K562 (cell line): ENCODE measurements around the gene RNASEH1. TPM values are rescaled to one million over a fixed set of nuclear protein-coding genes. Genes with fewer than 3 reads are reported as not detected.

ENCODE experiments used
- ATAC-seq: fragments of 200-7000 bp; cut with Tn5 transposase; 3 replicates; pipeline ENCODE4 v1.9.1; 2020; ENCODE audit warnings: moderate library complexity
- BruUV-seq: library from RNA; stranded (reverse); fragments of 400-500 nt; replicated peaks from 2 replicates; lab custom pipeline; 2021; lab: Mats Ljungman, UMichigan
- CTCF ChIA-PET: fragments of 300-600 bp; formaldehyde crosslinking; extraction: SDS; loops from one replicate; lab custom pipeline; 2021; ENCODE audit warnings: low intra/inter-chr PET ratio; lab: Yijun Ruan, JAX
- POLR2A ChIA-PET: fragments of 300-600, 350-650 bp; sonication (Branson Sonifier 250); formaldehyde crosslinking; extraction: SDS; loops from one replicate; lab custom pipeline; 2021; ENCODE audit warnings: antibody characterized with exemption, inconsistent platforms; lab: Yijun Ruan, JAX
- DNase-seq, 4 experiments: peaks; one replicate each; pipeline versions ENCODE4 v3.0.0 to v3.0.0-alpha.2; 2011 to 2018; ENCODE audit warnings: low spot score in 3 of 4, mixed read lengths in 3 of 4; ENCODE audit errors: extremely low read depth in 1 of 4
- FAIRE-seq: peaks from 2 replicates; lab custom pipeline; 2011; peaks lifted over from hg19 to GRCh38; lab: Jason Lieb, UNC
- H2AFZ ChIP-seq: 2 replicates; pipeline ENCODE4 v1.6.0; 2011; ENCODE audit warnings: low read depth, low read length, control low read depth, inconsistent platforms
- H3K27ac ChIP-seq: fragments of 200-600 bp; 3 replicates; pipeline ENCODE4 v1.8.0; 2011; ENCODE audit warnings: low read depth, mild to moderate bottlenecking, control low read depth, inconsistent platforms, low read length, moderate library complexity, mixed read lengths; ENCODE audit errors: extremely low read depth
- H3K27me3 ChIP-seq, 2 experiments: fragments of 300-600 bp in 1 of 2; 2 replicates in 1 of 2; 3 replicates in 1 of 2; pipeline versions ENCODE4 v1.6.0 to v1.8.0; 2011; ENCODE audit warnings: inconsistent platforms in 2 of 2, low read length in 2 of 2, mild to moderate bottlenecking in 1 of 2, mixed read lengths in 1 of 2, moderate library complexity in 1 of 2; ENCODE audit not compliant: control insufficient read depth in 2 of 2, insufficient read depth in 2 of 2
- H3K36me3 ChIP-seq: fragments of 300-600 bp; 3 replicates; pipeline ENCODE4 v1.8.0; 2011; ENCODE audit warnings: mild to moderate bottlenecking, low read length, inconsistent platforms; ENCODE audit not compliant: control insufficient read depth, insufficient read depth
- H3K4me1 ChIP-seq, 2 experiments: fragments of 200-600 bp in 1 of 2; replicated peaks in 1 of 2; 2 replicates in 1 of 2; 3 replicates in 1 of 2; pipeline versions ENCODE4 v1.5.1 to v1.8.0; 2011; ENCODE audit warnings: inconsistent platforms in 2 of 2, low read length in 2 of 2, mild to moderate bottlenecking in 1 of 2, mixed read lengths in 1 of 2, moderate library complexity in 1 of 2; ENCODE audit not compliant: control insufficient read depth in 2 of 2, insufficient read depth in 2 of 2
- H3K4me2 ChIP-seq: 2 replicates; pipeline ENCODE4 v1.6.1; 2011; ENCODE audit warnings: low read length, control low read depth, inconsistent platforms, mixed read lengths; ENCODE audit not compliant: insufficient read depth
- H3K4me3 ChIP-seq: fragments of 200-600 bp; sonication (generic), shearing (Covaris generic); 2 replicates; pipeline ENCODE4 v1.5.1; 2016; ENCODE audit warnings: control low read depth, inconsistent platforms
- H3K79me2 ChIP-seq: fragments of 200-600 bp; 3 replicates; pipeline ENCODE4 v1.8.0; 2011; ENCODE audit warnings: low read length, inconsistent platforms; ENCODE audit not compliant: control insufficient read depth, insufficient read depth
- H3K9ac ChIP-seq, 2 experiments: 2 replicates each; pipeline versions ENCODE4 v1.6.0 to v1.6.1; 2011; ENCODE audit warnings: low read depth in 2 of 2, low read length in 2 of 2, control low read depth in 1 of 2, inconsistent platforms in 1 of 2, mild to moderate bottlenecking in 1 of 2, mixed read lengths in 1 of 2; ENCODE audit not compliant: insufficient read depth in 1 of 2
- H3K9me1 ChIP-seq: one replicate; pipeline ENCODE4 v1.6.0; 2011; ENCODE audit warnings: inconsistent platforms, mild to moderate bottlenecking, low read length, moderate library complexity; ENCODE audit not compliant: control insufficient read depth, insufficient read depth
- H3K9me3 ChIP-seq: replicated peaks from 2 replicates; pipeline ENCODE4 v1.5.1; 2011; ENCODE audit warnings: low read depth, low read length, inconsistent platforms; ENCODE audit not compliant: control insufficient read depth, insufficient read depth
- H4K20me1 ChIP-seq: replicated peaks from 2 replicates; pipeline ENCODE4 v1.6.1; 2011; ENCODE audit warnings: low read length, inconsistent platforms, mixed read lengths; ENCODE audit not compliant: control insufficient read depth, insufficient read depth
- AFF4 ChIP-seq: sonication (generic); formaldehyde crosslinking; IDR thresholded peaks from 2 replicates; pipeline ENCODE4 v1.8.0; 2023; ENCODE audit warnings: mild to moderate bottlenecking, missing genetic modification reagents
- ARID2 ChIP-seq: fragments of 450-650 bp; IDR thresholded peaks from 2 replicates; pipeline ENCODE4 v1.6.1; 2017; ENCODE audit warnings: antibody characterized with exemption, mild to moderate bottlenecking
- CEBPZ ChIP-seq: fragments of 150-350 bp; IDR thresholded peaks from 2 replicates; pipeline ENCODE4 v1.6.1; 2014; ENCODE audit warnings: low read depth, mild to moderate bottlenecking, low read length, borderline replicate concordance
- FOXA1 ChIP-seq: fragments of 450-650 bp; IDR thresholded peaks from 2 replicates; pipeline ENCODE4 v1.6.1; 2016; ENCODE audit warnings: mild to moderate bottlenecking, borderline replicate concordance
- FOXJ3 ChIP-seq: sonication (generic); formaldehyde crosslinking; IDR thresholded peaks from 2 replicates; pipeline ENCODE4 v1.4.0; 2020; ENCODE audit warnings: mild to moderate bottlenecking, missing genetic modification reagents
- RREB1 ChIP-seq: fragments of 250-450 bp; sonication (Bioruptor Pico); IDR thresholded peaks from 2 replicates; pipeline ENCODE4 v1.4.0; 2020
- ZNF143 ChIP-seq: sonication (generic); formaldehyde crosslinking; IDR thresholded peaks from 2 replicates; pipeline ENCODE4 v1.9.0; 2022; ENCODE audit warnings: mild to moderate bottlenecking, missing genetic modification reagents
- ZNF165 ChIP-seq: fragments of 250-450 bp; sonication (Bioruptor Pico); IDR thresholded peaks from 2 replicates; pipeline ENCODE4 v1.4.0; 2020; ENCODE audit warnings: borderline replicate concordance
- WGBS: fragments of 100-300 bp; shearing (Covaris generic); methylation state at CpG from one replicate; pipeline ENCODE4 v1.1.6; 2016; ENCODE audit warnings: low coverage, mixed read lengths; ENCODE audit not compliant: insufficient coverage; ENCODE audit errors: missing lambda C conversion rate; 5-methylcytosine and 5-hydroxymethylcytosine counted together
- in situ Hi-C: fragments of 300-500 bp; cut with MboI; formaldehyde crosslinking; loops from 4 replicates; pipeline ENCODE4 v1.15.0; 2018; ENCODE audit warnings: inconsistent platforms, mixed read lengths
- intact Hi-C: fragments of 100-400 bp; cut with micrococcal nuclease; formaldehyde crosslinking; loops from 2 replicates; pipeline ENCODE4 v1.14.2; 2022
- polyA plus RNA-seq, 8 experiments: library from polyadenylated mRNA; depleted of rRNA in 4 of 8; stranded (reverse) in 5 of 8; unstranded in 3 of 8; fragments of >200 nt; fragmentation: Nextera tagmentation in 2 of 8; fragmentation: Illumina TruSeq in 1 of 8; extraction: Ambion mirVana in 2 of 8; extraction: Trizol in 1 of 8; gene quantifications; 2 replicates each; pipeline versions ENCODE4 v1.2.1 to v1.2.3, GENCODE V29; 2011 to 2014; ENCODE audit warnings: inconsistent platforms in 1 of 8, missing spikeins in 1 of 8
- total RNA-seq, 7 experiments: library from RNA; depleted of rRNA in 6 of 7; stranded (reverse); fragments of >200 nt in 6 of 7; fragmentation: Illumina TruSeq in 2 of 7; extraction: Trizol in 2 of 7; gene quantifications; 2 replicates each; pipeline versions ENCODE4 v1.2.1 to v1.2.3, GENCODE V29; 2011 to 2021; ENCODE audit warnings: low replicate concordance in 1 of 7

The RNASEH1 gene
- total and polyA plus RNA-seq, 9 of the 15 experiments (the other 6 are each of a cell fraction or from before 2014, with no cell fraction given) = 25.7 to 47.5 (median 42.8) TPM

- peaks cover 14% of the 10 kb centered on the region for H4K20me1 ChIP-seq
- H3K27ac ChIP-seq = peak overlapping the region; percentile 19; the same call in 2 of the 3 replicates
- BruUV-seq = no TSS peak
- no peaks in the 10 kb centered on the region for H3K9me1 ChIP-seq
- H3K36me3 ChIP-seq = peaks cover 43% of the 10 kb centered on the region
- WGBS = 9% methylated on average over 6 of the region's 6 CpGs
- H3K4me3 ChIP-seq = no peak overlapping the region
- intact Hi-C loops = no loop called here
- POLR2A ChIA-PET = interaction anchor here (0.7 to 2.3 kb wide), 6 partner anchors 8 to 26 kb away, joined by 3 to 22 read pairs (median 4); partner anchors contain the start of genes COLEC11 and RNASEH1
- H3K27me3 ChIP-seq = no peaks in the 10 kb centered on the region
- peak; percentile 60 for FAIRE-seq
- ATAC-seq = peak; percentile 48
- in situ Hi-C loops = no loop called here
- peak in 3 of 4 experiments; percentile 30 to 58 (median 42) for DNase-seq
- H3K79me2 ChIP-seq = peaks cover 11% of the 10 kb centered on the region
- H3K4me2 ChIP-seq = no peak overlapping the region
- H2AFZ ChIP-seq = no peak overlapping the region
- H3K9me3 ChIP-seq = no peaks in the 10 kb centered on the region
- peaks cover 20 to 30% of the 10 kb centered on the region in 2 experiments; a peak in 4 of 5 replicates for H3K4me1 ChIP-seq
- H3K9ac ChIP-seq = no peak overlapping the region
- CTCF ChIA-PET = no interaction called here
- TF ChIP-seq ZNF143 (CRISPR knock-in tag) (no peak), CEBPZ (no peak), FOXJ3 (CRISPR knock-in tag) (no peak), ARID2 (no peak), ZNF165 (CRISPR knock-in tag) (no peak), RREB1 (CRISPR knock-in tag) (no peak), FOXA1 (no peak), AFF4 (no peak)
These were observed 25.9 kb upstream of the RNASEH1 start for GRCh38 chr2:3584076-3584475.
